ENCODE measurements around the gene PIK3C2A.

The PIK3C2A gene

DNA sequence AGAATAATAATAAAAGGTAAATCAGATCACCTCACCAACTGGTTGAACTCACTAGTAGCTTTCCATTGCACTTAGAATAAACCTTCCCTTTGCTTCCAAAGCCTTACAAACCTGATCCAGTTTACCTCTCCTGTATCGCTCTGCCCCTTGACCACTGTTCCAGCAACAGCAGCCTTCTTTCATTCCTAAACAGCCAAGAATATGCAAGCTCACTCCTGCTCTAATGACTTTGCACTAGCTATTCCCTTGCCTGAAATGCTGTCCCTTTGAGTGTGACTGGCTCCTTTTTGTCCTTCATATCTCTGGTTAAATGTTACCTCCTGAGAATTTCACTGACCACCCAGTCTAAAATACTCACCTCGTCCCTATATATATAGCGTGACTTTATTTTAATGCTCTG lies 9.6 kb upstream of the PIK3C2A start:
- DNase-seq (ENCODE audit: low read depth) = no peak

DNA sequence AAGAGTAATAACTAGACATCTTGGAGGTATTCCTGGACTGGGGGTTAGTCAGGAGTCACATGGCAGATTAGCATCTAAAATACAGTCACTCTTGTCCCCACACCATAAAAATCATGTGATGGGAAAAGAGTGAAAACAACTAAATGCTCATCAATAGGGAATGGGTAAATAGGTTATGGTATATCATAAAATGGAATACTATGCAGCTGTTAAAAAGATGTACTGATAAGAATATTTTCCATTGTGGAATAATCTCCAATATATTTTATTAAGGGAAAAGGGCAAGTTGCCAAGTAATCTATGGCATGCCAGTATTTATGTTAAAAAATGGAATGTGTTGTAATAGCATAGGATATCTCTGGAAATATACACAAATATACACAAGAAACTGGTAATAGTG lies 6.6 kb upstream of the PIK3C2A start:
- no peak for DNase-seq (ENCODE audit: low read depth)

DNA sequence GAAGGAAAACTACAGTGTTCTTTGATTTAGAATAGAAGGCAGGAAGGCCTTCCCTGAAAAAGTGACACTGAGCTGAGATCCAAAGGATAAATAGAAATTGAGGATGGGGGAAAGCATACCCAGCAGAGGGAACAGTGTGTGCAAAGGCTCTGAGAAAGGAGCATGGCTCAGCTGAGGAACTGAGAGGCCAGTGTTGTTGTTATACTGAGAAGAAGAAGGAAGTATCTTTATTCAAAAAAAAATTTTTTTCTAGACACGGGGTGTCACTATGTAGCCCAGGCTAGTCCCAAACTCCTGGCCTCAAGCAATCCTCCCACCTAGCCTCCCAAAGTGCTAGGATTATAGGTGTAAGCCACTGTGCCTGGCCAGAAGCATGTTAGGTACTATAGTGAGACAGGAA lies 3.5 kb upstream of the PIK3C2A start:
- DNase-seq (ENCODE audit: low read depth) = no peak

DNA sequence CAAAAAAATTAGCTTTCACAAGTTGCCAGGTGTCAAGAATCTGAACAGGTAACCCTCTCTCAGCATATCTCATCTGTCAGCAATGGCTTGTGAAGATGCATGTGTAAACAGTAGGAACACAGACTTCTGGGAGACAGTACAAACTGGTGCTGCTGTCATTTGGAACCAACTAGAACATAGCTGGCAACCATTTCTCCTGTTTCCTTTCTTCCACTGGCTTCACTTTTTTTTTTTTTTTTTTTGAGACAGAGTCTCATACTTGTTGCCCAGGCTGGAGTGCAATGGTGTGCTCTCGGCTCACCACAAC lies 2.1 kb upstream of the PIK3C2A start:
- DNase-seq (ENCODE audit: low read depth) = no peak

DNA sequence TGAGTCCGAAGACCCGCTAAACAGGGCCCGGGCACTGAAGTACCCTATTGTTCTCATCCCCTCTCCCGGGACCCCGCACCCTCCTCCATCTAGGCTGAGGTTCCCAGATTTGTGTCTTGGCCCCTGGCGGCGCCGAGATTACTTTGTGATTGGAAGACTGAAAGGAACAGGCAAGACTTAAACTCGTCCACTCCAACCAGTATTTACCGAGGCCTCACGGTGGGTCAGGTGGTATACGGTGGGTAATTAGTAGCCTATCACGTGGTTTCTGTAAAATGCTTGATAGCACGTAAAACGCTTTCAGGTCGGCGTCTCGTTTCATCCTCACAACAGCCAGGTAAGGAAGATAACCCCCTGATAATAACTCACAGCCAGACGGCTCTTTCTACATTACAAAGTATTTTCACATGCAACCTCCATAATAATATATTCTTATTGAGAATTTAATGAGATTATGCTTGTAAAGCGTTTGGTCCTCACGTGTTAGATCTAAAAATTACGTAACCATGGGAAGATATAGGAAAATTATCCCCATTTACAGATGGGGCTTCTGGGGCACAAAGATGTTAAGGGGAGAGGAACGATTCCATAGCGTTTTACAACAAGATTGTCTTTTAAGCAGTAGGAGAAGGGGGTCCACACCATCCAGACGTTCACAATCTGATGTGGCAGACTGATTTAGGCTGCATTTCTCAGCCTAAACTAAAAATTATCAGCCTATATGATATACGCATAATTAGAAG lies 642 bp upstream of the PIK3C2A start:
- peak; percentile 9 for DNase-seq (ENCODE audit: low read depth)

DNA sequence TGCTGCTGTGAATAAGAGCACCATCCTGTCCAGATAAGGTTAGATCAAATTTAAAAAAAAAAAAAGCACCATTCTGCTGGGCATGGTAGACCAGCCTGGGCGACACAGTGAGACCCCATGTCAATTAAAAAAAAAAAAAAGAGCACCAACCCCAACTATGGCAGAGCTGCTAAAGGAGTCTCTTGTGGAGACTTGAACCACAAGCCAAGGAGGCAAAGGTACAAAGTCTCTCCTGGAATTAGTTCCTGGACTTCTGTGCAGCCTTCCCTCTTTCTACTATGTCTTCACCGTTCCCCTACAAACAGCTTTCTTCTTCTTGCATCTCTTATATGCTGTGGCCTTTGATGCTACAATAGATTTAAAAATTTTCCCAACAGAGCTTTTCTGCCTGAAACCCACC lies 1.3 kb downstream of the PIK3C2A start:
- no peak for DNase-seq (ENCODE audit: low read depth)

DNA sequence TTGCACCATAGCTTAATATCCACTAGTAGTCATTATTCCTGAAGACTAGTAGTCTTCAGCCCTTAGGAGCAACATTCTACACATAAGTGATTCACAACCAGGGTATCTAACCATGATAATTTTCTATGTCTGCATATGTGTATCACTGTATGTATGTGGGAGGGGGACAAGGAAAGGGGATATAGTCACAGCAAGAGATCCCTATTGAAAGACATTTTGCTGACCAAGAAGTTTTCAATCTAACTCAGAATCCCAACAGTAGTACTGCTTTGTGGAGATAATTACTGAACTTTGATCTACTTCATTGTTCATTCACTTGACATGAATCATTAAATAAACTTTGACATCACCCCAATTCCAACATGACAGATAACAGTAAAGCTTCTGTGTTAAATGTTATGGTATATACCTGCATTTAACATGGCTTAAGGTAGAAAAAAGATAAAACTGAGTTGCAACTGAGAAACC lies 10.3 kb downstream of the PIK3C2A start:
- DNase-seq (ENCODE audit: low read depth) = no peak

DNA sequence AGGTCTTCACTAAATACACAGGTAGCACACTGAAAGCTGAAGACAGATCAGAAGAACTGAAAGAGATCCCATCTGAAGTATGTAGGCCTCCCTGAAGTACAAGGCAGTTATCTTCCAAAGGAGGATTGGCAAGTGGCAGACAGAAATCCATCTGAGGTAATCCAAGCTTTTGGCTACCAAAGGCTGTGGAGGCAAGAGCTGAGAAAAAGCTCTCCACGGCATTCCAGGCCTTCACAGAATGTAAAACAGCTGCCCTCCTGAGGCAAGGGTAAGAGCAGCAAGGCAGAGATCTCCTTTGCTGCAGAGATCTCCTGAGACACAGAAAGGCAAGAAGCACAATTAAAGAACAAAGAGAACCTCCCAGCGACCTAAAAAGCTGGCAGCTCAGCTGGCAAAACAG lies 19.1 kb downstream of the PIK3C2A start:
- no peak for DNase-seq (ENCODE audit: low read depth)

DNA sequence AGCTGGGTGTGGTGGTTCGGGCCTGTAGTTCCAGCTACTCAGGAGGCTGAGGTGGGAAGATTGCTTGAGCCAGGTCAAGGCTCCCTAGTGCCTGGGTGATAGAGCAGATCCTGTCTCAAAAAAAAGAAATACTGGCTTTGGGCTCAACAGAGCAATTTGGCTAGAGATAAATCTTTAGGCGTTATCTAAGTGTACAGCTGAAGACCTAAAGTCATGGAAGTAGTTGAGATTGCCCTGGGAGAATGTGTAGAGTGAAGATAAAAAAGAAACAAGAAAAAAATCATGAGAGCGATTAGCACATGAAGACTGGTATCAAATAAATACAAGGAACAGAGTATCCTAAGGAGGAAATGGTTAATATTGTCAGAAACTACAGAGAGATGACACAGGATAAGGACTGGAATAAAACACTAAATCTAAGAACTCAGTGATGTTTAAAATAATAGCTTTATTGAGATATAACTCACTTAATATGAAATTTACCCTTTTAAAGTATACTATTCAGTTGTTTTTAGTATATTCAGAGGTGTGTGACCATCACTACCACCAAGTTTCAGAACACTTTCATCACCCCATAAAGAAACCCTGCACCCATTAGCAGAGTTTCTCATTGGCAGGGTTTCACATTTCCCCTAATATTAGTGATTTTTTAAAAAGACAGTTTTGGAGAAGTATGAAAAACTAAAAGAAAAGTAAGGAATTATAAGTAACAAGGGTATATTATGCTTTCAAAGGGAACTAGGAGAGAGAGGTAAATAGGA lies 20.7 kb downstream of the PIK3C2A start:
- DNase-seq (ENCODE audit: low read depth) = no peak

DNA sequence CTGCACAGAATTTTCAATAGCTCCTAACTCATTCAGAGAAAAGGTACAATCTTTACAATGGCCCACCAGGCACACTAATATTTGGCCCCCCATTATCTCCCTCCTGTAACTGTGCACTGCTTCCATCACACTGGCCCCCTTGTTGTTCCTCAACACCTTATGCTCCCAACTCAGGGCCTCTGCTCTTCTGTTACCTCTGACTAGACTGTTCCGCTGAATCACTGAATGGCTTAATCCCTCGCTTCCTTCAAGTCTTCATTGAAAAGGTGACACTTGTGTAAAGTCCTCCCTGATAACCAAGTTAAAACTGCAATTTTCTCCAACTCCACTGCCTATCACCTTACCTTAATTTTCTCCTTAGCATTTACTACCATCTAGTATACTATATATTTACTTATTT lies 21.8 kb downstream of the PIK3C2A start:
- DNase-seq (ENCODE audit: low read depth) = no peak

DNA sequence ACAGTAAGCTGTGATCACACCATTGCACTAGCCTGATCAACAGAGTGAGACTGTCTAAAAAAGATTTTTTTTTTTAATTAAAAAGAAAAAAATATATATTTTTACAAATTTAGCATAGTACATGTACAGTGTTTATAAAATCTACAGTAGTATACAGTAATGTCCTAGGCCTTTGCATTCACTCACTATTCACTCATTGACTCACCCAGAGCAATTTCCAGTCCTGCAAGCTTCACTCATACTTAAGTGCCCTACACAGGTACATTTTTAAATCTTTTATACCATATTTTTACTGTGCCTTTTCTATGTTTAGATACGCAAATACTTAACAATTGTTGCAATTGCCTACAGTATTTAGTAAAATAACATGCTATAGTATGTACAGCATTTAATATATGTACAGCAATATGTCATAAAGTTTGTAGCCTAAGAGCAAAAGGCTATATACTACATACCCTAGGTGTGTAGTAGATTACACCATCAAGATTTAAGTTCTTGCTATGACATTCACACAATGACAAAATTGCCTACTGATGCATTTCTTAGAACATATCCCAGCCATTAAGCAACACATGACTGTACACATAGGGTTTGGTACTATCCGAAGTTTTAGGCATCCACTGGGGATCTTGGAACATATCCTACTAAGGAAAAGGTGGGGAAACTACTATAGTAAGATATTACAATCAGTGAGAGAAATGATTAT lies 22.8 kb downstream of the PIK3C2A start:
- no peak for DNase-seq (ENCODE audit: low read depth)

DNA sequence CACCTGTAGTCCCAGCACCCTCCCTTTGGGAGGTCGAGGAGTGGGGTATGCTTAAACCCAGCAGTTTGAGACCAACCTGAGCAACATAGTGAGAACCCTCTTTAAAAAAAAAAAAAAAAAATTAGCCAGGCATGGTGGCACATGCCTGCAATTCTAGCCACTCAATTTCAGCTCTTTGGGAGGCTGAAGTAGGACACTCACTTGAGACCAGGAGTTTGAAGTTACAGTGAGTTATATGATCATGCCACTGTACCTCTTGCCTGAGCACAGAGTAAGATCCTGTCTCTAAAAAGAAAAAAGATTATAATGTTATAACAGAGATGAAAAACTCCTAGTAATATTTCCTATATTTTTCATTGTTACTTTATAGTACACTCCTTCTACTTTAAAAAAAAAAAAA lies 23.9 kb downstream of the PIK3C2A start:
- no peak for DNase-seq (ENCODE audit: low read depth)

DNA sequence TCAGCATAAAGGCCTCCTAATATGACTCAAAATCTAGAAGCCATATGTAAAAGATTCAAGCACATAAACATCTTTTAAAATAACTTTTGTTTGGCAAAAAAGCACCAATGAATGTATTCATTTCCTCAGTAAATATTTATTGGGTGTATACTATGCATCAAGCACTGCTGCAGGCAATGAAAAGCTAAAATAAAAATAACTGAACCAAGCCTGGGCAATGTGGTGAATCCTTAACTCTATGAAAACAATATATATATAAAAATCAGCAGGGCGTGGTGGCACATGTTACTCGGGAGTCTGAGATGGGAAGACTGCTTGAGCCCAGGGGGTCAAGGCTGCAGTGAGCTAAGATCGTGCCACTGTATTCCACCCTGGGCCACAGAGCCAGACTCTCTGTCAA lies 27.8 kb downstream of the PIK3C2A start:
- no peak for DNase-seq (ENCODE audit: low read depth)

DNA sequence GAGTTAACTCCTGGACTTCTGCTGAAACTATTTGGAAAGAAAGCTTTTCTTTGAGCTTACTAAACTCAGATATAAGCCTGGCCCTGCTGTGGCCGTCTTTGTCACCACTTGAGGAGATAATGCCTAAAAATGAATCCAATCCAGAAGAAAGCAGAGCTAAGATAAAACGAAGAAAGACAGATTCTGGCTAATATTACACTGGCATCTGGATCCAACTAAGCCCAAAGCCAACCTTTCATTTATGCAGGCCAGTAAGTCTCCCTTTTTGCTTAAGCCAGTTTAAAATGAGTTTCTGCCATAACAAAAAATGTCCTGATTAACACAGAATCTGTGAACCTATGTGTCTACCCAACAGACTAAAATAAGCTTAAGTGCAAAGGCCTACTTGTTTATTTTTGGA lies 34.5 kb downstream of the PIK3C2A start:
- no peak for DNase-seq (ENCODE audit: low read depth)

DNA sequence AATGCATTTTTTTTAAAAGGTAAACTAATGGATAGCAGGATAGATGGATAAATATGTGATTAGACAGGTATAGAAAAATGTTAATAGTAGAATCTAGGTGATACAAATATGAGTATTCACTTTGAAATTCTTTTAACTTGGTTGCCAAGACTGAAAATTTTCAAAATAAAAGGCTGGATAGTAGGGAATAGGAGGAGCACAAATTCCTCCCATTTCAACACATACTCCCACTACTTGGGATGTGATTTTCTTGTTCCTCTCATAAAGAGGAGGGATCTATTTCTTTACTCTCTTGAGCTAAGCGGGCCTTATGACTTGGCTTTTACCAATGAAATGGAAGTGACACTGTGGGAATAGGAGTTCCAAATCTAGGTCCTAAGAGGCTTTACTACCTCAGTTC lies 35.9 kb downstream of the PIK3C2A start:
- no peak for DNase-seq (ENCODE audit: low read depth)

DNA sequence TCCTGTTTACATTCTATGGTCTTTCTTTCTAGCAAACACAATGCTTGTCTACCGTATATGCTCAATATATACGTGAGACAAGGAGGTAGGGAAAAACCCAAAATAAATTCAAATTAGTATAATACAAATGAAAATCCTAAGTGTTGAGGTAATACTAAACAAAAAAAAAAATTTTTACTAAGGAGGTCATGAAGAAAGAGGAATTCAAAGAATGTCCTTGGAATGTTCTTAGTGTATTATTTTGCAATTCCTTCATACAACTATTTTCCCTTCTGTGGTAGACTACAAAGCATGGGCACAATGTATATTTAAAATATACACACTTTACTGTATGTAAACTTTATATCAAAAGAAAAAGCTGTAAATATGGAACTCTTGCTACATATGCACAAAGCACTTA lies 36.4 kb downstream of the PIK3C2A start:
- DNase-seq (ENCODE audit: low read depth) = no peak

DNA sequence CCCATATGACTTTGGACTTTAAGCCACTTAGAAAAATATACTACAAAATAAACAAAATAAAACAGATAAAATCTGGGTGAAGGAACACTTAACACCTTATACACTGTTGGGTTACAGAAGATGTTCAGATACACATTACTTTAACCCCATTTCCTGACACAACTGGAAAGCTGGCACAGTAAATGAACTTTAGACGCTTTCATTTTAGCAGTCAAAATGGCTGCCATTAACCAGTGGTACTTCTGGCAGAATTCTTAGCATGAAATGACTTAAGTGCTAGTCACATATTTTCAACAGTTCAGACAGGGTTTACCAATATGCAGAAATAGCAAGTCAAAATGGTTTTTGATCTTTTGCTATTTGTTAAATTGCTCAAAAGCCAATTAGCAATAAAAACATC lies 37.9 kb downstream of the PIK3C2A start:
- DNase-seq (ENCODE audit: low read depth) = no peak

DNA sequence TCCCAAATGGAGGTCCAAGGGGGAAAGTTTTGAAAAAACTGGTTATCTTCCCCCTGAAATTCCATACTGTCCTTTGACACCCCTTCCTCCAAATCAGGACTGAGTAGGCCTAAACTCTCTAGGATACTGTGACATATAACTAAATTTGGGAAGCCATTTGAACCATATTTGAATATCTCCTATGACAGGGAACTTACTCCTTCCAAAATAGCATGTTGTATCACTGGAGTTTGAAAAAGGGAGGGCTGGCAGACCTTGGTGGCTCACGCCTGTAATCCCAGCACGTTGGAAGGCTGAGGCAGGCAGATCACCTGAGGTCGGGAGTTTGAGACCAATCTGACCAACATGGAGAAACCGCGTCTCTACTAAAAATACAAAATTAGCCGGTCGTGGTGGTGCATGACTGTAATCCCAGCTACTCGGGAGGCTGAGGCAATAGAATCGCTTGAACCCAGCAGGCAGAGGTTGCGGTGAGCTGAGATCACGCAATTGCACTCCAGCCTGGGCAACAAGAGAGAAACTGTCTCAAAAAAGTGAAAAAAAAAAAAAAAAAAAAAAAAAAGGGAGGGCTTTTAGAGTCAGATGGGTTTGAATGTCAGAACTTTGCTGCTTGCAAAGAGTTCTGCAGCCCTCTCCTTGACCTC lies 42.4 kb downstream of the PIK3C2A start:
- no peak for DNase-seq (ENCODE audit: low read depth)

DNA sequence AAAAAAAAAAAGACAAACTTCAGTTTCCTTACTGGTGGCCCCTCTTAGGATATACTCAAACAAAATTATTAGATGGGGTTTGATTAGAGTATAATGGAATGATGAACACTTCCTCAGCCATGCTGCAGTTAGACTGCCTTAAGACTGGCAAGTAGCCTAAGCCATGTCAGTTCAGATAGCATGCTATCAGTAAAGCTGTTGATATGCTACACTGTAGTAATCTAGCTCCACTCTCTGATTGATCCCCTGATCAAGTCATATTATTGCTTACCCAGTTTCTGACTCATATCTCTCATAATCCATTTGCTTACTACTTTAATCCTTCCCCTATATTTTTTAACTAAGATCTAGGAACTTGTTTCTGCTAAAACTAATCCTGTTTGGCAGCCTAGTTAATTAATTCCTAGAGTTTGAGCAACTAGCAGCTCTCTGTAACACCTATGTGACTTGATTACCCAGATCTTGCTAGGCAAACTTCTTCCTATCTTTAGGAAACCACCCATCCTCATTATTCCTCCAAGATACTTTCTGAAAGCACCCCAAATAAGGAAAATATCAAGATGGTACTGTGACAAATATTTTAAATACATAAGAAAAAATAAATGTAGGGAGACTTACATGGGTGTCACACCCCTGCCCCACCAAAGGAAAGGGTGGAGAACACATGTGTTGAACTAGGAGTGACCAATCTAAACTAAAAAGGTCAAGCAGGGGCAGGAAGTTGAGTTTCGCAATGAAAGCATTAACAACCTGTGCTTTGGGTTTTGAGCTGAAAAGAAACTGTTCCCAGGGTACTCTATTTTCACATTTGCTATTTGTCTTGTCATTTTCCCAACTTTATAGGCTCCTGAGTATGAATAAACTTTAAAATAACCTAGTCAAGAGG lies 43.2 kb downstream of the PIK3C2A start:
- no peak for DNase-seq (ENCODE audit: low read depth)

DNA sequence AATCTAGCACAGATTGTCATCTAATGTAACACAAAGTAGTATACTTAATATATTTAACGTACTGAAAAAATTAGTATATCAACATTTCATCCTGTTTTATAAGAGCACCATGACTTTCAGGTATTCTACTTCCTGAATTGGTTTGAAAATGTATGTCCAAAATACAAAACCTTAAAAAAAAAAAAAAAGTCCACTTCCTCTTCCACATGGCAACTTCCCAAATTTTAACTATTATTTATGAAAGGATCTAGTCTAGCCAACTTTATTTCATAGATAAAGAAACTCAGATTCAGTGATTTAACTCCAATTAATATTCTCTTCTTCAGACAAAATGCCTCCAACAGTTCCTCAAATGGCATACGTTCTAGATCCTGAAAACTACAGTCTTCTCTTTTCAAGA lies 44.0 kb downstream of the PIK3C2A start:
- no peak for DNase-seq (ENCODE audit: low read depth)

DNA sequence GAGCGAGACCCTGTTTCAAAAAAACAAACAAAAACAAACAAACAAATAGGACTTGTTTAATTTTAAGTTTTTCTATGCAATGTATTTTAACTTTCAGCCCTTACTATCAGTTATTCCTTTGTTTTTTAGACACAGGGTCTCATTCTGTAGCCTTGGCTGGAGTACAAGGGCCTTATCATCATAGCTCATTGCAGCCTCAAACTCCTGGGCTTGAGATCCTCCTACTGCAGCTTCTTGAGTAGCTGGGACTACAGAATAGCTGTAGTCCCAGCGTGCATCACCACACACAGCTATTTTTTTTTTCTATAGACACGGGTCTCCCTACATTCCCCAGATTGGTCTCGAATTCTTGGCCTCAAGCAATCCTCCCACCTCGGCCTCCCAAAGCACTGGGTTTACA lies 44.5 kb downstream of the PIK3C2A start:
- no peak for DNase-seq (ENCODE audit: low read depth)

DNA sequence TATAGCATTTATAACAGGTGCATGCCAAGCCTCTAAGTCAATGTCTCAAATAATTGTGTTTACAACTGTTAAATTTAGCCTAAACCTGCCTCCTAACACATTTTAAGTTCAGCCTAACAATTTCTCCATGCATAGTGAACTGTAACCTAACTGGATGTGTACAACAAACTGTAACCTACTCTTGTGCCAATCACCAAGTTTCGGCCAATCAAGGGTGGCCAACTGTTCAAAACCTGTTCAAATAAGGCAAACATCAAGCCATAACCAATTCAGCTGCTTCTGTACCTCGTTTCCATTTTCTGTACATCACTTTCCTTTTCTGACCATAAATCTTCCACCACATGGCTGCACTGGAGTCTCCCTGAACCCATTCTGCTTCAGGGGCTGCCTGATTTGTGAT lies 45.4 kb downstream of the PIK3C2A start:
- DNase-seq (ENCODE audit: low read depth) = no peak

All from stimulated activated CD8-positive, alpha-beta memory T cell treated with anti-CD3 and anti-CD28 coated beads, Interleukin-4, amount 100 ng/mL, for 24 hours (primary cell).